ENCODE measurements around the gene FGF9. TPM values are rescaled to one million over a fixed set of nuclear protein-coding genes. Genes with fewer than 3 reads are reported as not detected.

Gene FGF9
- total and polyA plus RNA-seq, 2 of the 8 experiments (the other 6 are each of a cell fraction or from before 2014, with no cell fraction given), result 0.02 TPM; not detected in 1

DNA sequence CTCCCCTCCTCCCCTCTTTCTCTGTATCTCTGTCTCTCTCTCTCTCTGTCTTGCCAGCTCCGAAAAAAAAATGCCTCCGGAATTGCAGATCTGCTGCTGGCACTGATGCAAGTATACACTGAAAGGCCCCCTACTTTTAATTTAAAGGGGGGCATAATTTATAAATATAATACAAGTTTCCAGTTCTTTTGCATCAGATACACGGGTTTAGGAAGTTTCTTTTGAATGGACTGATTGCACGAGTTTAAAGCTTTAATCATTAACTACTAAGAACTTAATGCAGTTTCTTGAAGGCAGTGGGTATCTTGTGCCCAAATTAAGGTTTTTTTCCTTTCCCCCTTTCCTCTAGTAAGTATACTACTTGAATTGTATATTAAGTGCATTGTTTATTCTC, 1.4 kb downstream of the FGF9 start:
- FAIRE-seq (no peak), DNase-seq (ENCODE audit: low read depth in 1 of 2, low spot score in 2 of 2) (no peak)
- Histone ChIP-seq H3K23me2 (ENCODE audit: low read depth, low read length) (peaks cover 35% of the 10 kb centered on the region), H4K20me1 (replicated peaks in 1 of 2; ENCODE audit: control insufficient read depth in 1 of 2, insufficient read depth in 2 of 2, low read length in 2 of 2) (peaks cover 6 to 12% of the 10 kb centered on the region in 2 experiments), H3K79me1 (ENCODE audit: low read depth, low read length) (no peaks in the 10 kb centered on the region), H3K27ac (ENCODE audit: low read depth, low read length) (no peak overlapping the region), H3K4me2 (ENCODE audit: insufficient read depth in 1 of 2, low read depth in 2 of 2, low read length in 2 of 2) (peak overlapping the region; percentile 63 to 90), H3K23ac (ENCODE audit: insufficient read length) (no peak overlapping the region), H3K9me3 (ENCODE audit: insufficient read depth in 2 of 2, low read depth in 1 of 2, low read length in 1 of 2) (no peaks in the 10 kb centered on the region), H2BK12ac (ENCODE audit: low read depth, low read length) (no peak overlapping the region), H2AK5ac (ENCODE audit: low read depth, low read length) (no peak overlapping the region), H3K36me3 (ENCODE audit: control insufficient read depth in 2 of 4, insufficient read depth in 4 of 4, low read length in 3 of 4) (no peaks in the 10 kb centered on the region), H2BK20ac (ENCODE audit: low read length) (no peak overlapping the region), H3K4me1 (replicated peaks in 1 of 4; ENCODE audit: control insufficient read depth in 3 of 4, insufficient read depth in 4 of 4, low read length in 3 of 4) (peaks cover 3 to 27% (median 12%) of the 10 kb centered on the region in 4 experiments), H2BK15ac (ENCODE audit: low read length) (no peak overlapping the region), H3K14ac (ENCODE audit: insufficient read length) (no peak overlapping the region), H3K18ac (ENCODE audit: extremely low read depth, low read length) (no peak overlapping the region), H3K9ac (replicated peaks in 1 of 4; ENCODE audit: extremely low read depth in 1 of 4, low read depth in 3 of 4, low read length in 3 of 4) (no peak overlapping the region), H4K91ac (replicated peaks; ENCODE audit: insufficient read length, low read length) (no peak overlapping the region), H4K5ac (ENCODE audit: insufficient read length, low read depth, low read length) (no peak overlapping the region), H2AFZ (ENCODE audit: low read length) (no peak overlapping the region), H2BK120ac (replicated peaks; ENCODE audit: low read depth, low read length) (no peak overlapping the region), H3K56ac (replicated peaks; ENCODE audit: insufficient read length, low read depth, low read length) (no peak overlapping the region), H3K4ac (replicated peaks; ENCODE audit: insufficient read length, low read depth, low read length) (no peak overlapping the region), H3K27me3 (replicated peaks in 1 of 4; ENCODE audit: control insufficient read depth in 3 of 4, extremely low read depth in 1 of 4, insufficient read depth in 3 of 4, low read length in 3 of 4) (peaks cover 44 to 95% (median 84%) of the 10 kb centered on the region in 4 experiments), H4K8ac (ENCODE audit: extremely low read depth, insufficient read depth, low read length) (no peak overlapping the region), H2BK5ac (ENCODE audit: low read depth, low read length) (no peak overlapping the region), H3K4me3 (ENCODE audit: extremely low read depth in 1 of 4, insufficient read depth in 2 of 4, low read depth in 3 of 4, low read length in 4 of 4) (peak overlapping the region in 2 of 4 experiments; percentile 1 to 82; a peak in 3 of 8 replicates), H3K79me2 (ENCODE audit: control insufficient read depth in 1 of 2, insufficient read depth in 2 of 2, low read length in 2 of 2) (no peaks in the 10 kb centered on the region)
- TF ChIP-seq CHD1 (IDR thresholded peaks at IDR 0.05; ENCODE audit: low read depth, low read length) (no peak), EZH2 (IDR thresholded peaks at IDR 0.05; ENCODE audit: low read depth, low read length, severe bottlenecking) (no peak), SIX5 (IDR thresholded peaks at IDR 0.05; ENCODE audit: low read depth, low read length) (no peak), GABPA (IDR thresholded peaks at IDR 0.05; ENCODE audit: borderline replicate concordance, insufficient read depth, low read length) (no peak), GTF2F1 (IDR thresholded peaks at IDR 0.05; ENCODE audit: borderline replicate concordance, low read depth, low read length) (no peak)
- 9% methylated on average over 4 of the region's 4 CpGs; no CpG with 5 or more reads in 1 of the 2 experiments for WGBS, 2 experiments (ENCODE audit: extremely low coverage in 1 of 2, insufficient coverage in 1 of 2, insufficient read length in 1 of 2, insufficient replicate concordance in 2 of 2, low coverage in 1 of 2, low lambda C conversion rate in 2 of 2, missing lambda C conversion rate in 1 of 2)
- ChIA-PET CTCF (ENCODE audit: partially characterized antibody) (interaction anchor here (5.7 kb wide), 1 partner anchor 32 kb away, joined by 41 read pairs; no protein-coding TSS in a partner anchor), POLR2A (ENCODE audit: partially characterized antibody) (no interaction called here)

Data from H1 (cell line).